Measurements from ENCODE around the gene SPATA19. TPM values are rescaled to one million over a fixed set of nuclear protein-coding genes. Genes with fewer than 3 reads are reported as not detected.

The SPATA19 gene
- total RNA-seq, 1 experiment from 2014 or later = not detected

GRCh38 chr11:133815636-133816035 lies 29.7 kb downstream of the SPATA19 start:
- CTCF ChIA-PET = interaction anchor here (0.6 to 2.3 kb wide), 3 partner anchors 11 to 736 kb away, joined by 3 to 10 read pairs (median 8); no protein-coding TSS in a partner anchor
- no TSS peak for BruUV-seq (replicated peaks)
- Mint-ChIP-seq H3K9me3 (ENCODE audit: unreplicated experiment) (no peaks in the 10 kb centered on the region), H3K27me3 (ENCODE audit: insufficient read depth, unreplicated experiment) (peaks cover 11% of the 10 kb centered on the region), H3K4me1 (ENCODE audit: insufficient read depth, unreplicated experiment) (peaks cover 6% of the 10 kb centered on the region), H3K27ac (ENCODE audit: low read depth, unreplicated experiment) (no peak overlapping the region), H3K4me3 (ENCODE audit: unreplicated experiment) (no peak overlapping the region), H3K36me3 (ENCODE audit: insufficient read depth, unreplicated experiment) (peaks cover 1% of the 10 kb centered on the region)
- TF ChIP-seq, protein P1, sequence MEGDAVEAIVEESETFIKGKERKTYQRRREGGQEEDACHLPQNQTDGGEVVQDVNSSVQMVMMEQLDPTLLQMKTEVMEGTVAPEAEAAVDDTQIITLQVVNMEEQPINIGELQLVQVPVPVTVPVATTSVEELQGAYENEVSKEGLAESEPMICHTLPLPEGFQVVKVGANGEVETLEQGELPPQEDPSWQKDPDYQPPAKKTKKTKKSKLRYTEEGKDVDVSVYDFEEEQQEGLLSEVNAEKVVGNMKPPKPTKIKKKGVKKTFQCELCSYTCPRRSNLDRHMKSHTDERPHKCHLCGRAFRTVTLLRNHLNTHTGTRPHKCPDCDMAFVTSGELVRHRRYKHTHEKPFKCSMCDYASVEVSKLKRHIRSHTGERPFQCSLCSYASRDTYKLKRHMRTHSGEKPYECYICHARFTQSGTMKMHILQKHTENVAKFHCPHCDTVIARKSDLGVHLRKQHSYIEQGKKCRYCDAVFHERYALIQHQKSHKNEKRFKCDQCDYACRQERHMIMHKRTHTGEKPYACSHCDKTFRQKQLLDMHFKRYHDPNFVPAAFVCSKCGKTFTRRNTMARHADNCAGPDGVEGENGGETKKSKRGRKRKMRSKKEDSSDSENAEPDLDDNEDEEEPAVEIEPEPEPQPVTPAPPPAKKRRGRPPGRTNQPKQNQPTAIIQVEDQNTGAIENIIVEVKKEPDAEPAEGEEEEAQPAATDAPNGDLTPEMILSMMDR (IDR thresholded peaks at IDR 0.05; ENCODE audit: unreplicated experiment) = no peak
- intact Hi-C loops (cut with micrococcal nuclease) = no loop called here
- POLR2A ChIA-PET = no interaction called here
- no peak for DNase-seq (ENCODE audit: unreplicated experiment)

GRCh38 chr11:133814588-133815100 lies 30.7 kb downstream of the SPATA19 start:
- peaks cover 6% of the 10 kb centered on the region for H3K4me1 Mint-ChIP-seq (ENCODE audit: insufficient read depth, unreplicated experiment)
- BruUV-seq (replicated peaks) = no TSS peak
- peaks cover 11% of the 10 kb centered on the region for H3K27me3 Mint-ChIP-seq (ENCODE audit: insufficient read depth, unreplicated experiment)
- no peaks in the 10 kb centered on the region for H3K9me3 Mint-ChIP-seq (ENCODE audit: unreplicated experiment)
- no peaks in the 10 kb centered on the region for H3K36me3 Mint-ChIP-seq (ENCODE audit: insufficient read depth, unreplicated experiment)
- intact Hi-C loops (cut with micrococcal nuclease) = no loop called here
- H3K27ac Mint-ChIP-seq (ENCODE audit: low read depth, unreplicated experiment) = no peak overlapping the region
- POLR2A ChIA-PET = no interaction called here
- TF ChIP-seq, protein P1 (IDR thresholded peaks at IDR 0.05; ENCODE audit: unreplicated experiment) = no peak
- no peak overlapping the region for H3K4me3 Mint-ChIP-seq (ENCODE audit: unreplicated experiment)
- CTCF ChIA-PET = interaction anchor here (2.1 kb wide), 1 partner anchor 12 kb away, joined by 8 read pairs; no protein-coding TSS in a partner anchor
- no peak for DNase-seq (ENCODE audit: unreplicated experiment)

- no peak for DNase-seq (ENCODE audit: unreplicated experiment)
- intact Hi-C loops (cut with micrococcal nuclease) = no loop called here
- Mint-ChIP-seq H3K36me3 (ENCODE audit: insufficient read depth, unreplicated experiment) (no peaks in the 10 kb centered on the region), H3K27ac (ENCODE audit: low read depth, unreplicated experiment) (no peak overlapping the region), H3K27me3 (ENCODE audit: insufficient read depth, unreplicated experiment) (peaks cover 11% of the 10 kb centered on the region), H3K4me3 (ENCODE audit: unreplicated experiment) (no peak overlapping the region), H3K4me1 (ENCODE audit: insufficient read depth, unreplicated experiment) (no peaks in the 10 kb centered on the region), H3K9me3 (ENCODE audit: unreplicated experiment) (no peaks in the 10 kb centered on the region)
- POLR2A ChIA-PET = interaction anchor here (0.6 kb wide), 1 partner anchor 627 kb away, joined by 4 read pairs; no protein-coding TSS in a partner anchor
- CTCF ChIA-PET = interaction anchor here (1.2 to 3.0 kb wide), 3 partner anchors 10 to 872 kb away, joined by 3 to 20 read pairs (median 7); no protein-coding TSS in a partner anchor
- BruUV-seq (replicated peaks) = no TSS peak
- TF ChIP-seq, protein P1 (IDR thresholded peaks at IDR 0.05; ENCODE audit: unreplicated experiment) = no peak
These were observed 33.2 kb downstream of the SPATA19 start for GRCh38 chr11:133811850-133812685.

DNA sequence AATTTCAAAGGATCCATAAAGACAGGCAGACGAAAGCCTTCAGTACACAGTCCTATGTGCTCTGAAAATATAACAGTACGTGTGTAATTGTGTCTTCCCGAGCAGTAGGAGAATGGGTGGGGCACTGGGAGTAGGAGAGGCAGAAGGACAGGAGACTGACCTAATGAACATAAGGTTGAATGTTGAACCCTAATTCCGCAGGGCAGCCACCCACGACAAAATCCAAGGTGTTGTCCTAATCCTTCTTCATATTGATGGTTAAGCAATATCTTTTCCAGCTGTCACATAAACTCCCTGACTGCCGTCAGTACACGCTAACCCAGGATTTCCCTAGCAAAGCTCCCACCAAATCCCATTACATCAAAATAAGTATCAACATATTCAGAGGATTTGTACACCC lies 34.5 kb downstream of the SPATA19 start:
- no peak overlapping the region for H3K27ac Mint-ChIP-seq (ENCODE audit: low read depth, unreplicated experiment)
- no peak for DNase-seq (ENCODE audit: unreplicated experiment)
- H3K36me3 Mint-ChIP-seq (ENCODE audit: insufficient read depth, unreplicated experiment) = no peaks in the 10 kb centered on the region
- TF ChIP-seq, protein P1 (IDR thresholded peaks at IDR 0.05; ENCODE audit: unreplicated experiment) = no peak
- POLR2A ChIA-PET = no interaction called here
- H3K4me3 Mint-ChIP-seq (ENCODE audit: unreplicated experiment) = no peak overlapping the region
- intact Hi-C loops (cut with micrococcal nuclease) = no loop called here
- H3K4me1 Mint-ChIP-seq (ENCODE audit: insufficient read depth, unreplicated experiment) = no peaks in the 10 kb centered on the region
- H3K9me3 Mint-ChIP-seq (ENCODE audit: unreplicated experiment) = no peaks in the 10 kb centered on the region
- no TSS peak for BruUV-seq (replicated peaks)
- H3K27me3 Mint-ChIP-seq (ENCODE audit: insufficient read depth, unreplicated experiment) = peaks cover 11% of the 10 kb centered on the region
- CTCF ChIA-PET = interaction anchor here (1.0 to 3.0 kb wide), 4 partner anchors 11 to 676 kb away, joined by 3 to 20 read pairs (median 6); no protein-coding TSS in a partner anchor

Data from MCF 10A (cell line).